Measurements from ENCODE around the gene WDR44. TPM values are rescaled to one million over a fixed set of nuclear protein-coding genes. Genes with fewer than 3 reads are reported as not detected.
"Not testable (repeated sequence)": the region's sequence is repeated elsewhere in the genome, so short reads cannot be mapped to it uniquely, and the experiment has no call there.

Gene WDR44
- total RNA-seq, 1 donor from 2014 or later, result 5.9 TPM

- TF ChIP-seq, protein P1, sequence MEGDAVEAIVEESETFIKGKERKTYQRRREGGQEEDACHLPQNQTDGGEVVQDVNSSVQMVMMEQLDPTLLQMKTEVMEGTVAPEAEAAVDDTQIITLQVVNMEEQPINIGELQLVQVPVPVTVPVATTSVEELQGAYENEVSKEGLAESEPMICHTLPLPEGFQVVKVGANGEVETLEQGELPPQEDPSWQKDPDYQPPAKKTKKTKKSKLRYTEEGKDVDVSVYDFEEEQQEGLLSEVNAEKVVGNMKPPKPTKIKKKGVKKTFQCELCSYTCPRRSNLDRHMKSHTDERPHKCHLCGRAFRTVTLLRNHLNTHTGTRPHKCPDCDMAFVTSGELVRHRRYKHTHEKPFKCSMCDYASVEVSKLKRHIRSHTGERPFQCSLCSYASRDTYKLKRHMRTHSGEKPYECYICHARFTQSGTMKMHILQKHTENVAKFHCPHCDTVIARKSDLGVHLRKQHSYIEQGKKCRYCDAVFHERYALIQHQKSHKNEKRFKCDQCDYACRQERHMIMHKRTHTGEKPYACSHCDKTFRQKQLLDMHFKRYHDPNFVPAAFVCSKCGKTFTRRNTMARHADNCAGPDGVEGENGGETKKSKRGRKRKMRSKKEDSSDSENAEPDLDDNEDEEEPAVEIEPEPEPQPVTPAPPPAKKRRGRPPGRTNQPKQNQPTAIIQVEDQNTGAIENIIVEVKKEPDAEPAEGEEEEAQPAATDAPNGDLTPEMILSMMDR (IDR thresholded peaks at IDR 0.05), result no peak
- peaks cover 0 to 11% of the 10 kb centered on the region in 2 donors for H3K9me3 ChIP-seq
- intact Hi-C loops (cut with DNase I), result no loop called here
- no peak for DNase-seq (ENCODE audit: low spot score in 2 of 2)
- H3K27me3 ChIP-seq, result no peaks in the 10 kb centered on the region
- H3K36me3 ChIP-seq, result no peaks in the 10 kb centered on the region
- H3K4me3 ChIP-seq, result no peak overlapping the region
- H3K4me1 ChIP-seq, result no peaks in the 10 kb centered on the region
- H3K27ac ChIP-seq, result no peak overlapping the region
Observed at GRCh38 chrX:118474586-118474985, 128.7 kb downstream of the WDR44 start.

GRCh38 chrX:118475903-118476302 lies 130.0 kb downstream of the WDR44 start:
- no peak overlapping the region for H3K27ac ChIP-seq
- no peak overlapping the region for H3K4me3 ChIP-seq
- TF ChIP-seq, protein P1 (IDR thresholded peaks at IDR 0.05), result no peak
- H3K4me1 ChIP-seq, result no peaks in the 10 kb centered on the region
- no peaks in the 10 kb centered on the region for H3K36me3 ChIP-seq
- no peaks in the 10 kb centered on the region for H3K27me3 ChIP-seq
- no peak for DNase-seq (ENCODE audit: low spot score in 2 of 2)
- peaks cover 0 to 5% of the 10 kb centered on the region in 2 donors for H3K9me3 ChIP-seq
- intact Hi-C loops (cut with DNase I), result no loop called here

DNA sequence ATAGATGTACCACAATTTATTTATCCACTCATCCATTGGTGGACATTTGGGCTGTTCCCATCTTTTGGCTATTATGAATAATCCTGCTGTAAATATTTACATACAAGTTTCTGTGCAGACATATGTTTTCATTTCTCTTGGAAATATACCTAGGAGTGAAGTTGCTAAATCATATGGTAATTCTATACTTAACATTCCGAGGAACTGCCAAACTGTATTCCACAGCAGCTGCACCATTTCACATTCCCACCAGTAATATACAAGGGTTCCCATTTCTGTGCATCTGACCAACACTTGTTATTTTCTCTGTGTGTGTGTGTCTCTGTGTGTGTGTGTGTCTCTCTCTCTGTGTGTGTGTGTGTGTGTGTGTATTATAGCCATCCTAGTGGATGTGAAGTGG lies 134.3 kb downstream of the WDR44 start:
- no peak for DNase-seq (ENCODE audit: low spot score in 2 of 2)
- Histone ChIP-seq H3K27me3 (no peaks in the 10 kb centered on the region), H3K36me3 (no peaks in the 10 kb centered on the region), H3K9me3 (no peaks in the 10 kb centered on the region), H3K27ac (no peak overlapping the region), H3K4me1 (no peaks in the 10 kb centered on the region), H3K4me3 (no peak overlapping the region)
- intact Hi-C loops (cut with DNase I), result no loop called here
- TF ChIP-seq, protein P1 (IDR thresholded peaks at IDR 0.05), result no peak

- H3K9me3 ChIP-seq; H3K4me1 ChIP-seq; DNase-seq (ENCODE audit: low spot score in 2 of 2); intact Hi-C loops (cut with DNase I); H3K27ac ChIP-seq; H3K36me3 ChIP-seq; H3K4me3 ChIP-seq; H3K27me3 ChIP-seq: not testable (repeated sequence)
Observed at GRCh38 chrX:118482384-118482783, 136.5 kb downstream of the WDR44 start.

- no peaks in the 10 kb centered on the region for H3K4me1 ChIP-seq
- no peaks in the 10 kb centered on the region for H3K9me3 ChIP-seq
- intact Hi-C loops (cut with DNase I), result no loop called here
- no peak overlapping the region for H3K4me3 ChIP-seq
- no peak for DNase-seq (ENCODE audit: low spot score in 2 of 2)
- peak overlapping the region in 1 of 2 donors; percentile 11 for H3K27ac ChIP-seq
- TF ChIP-seq, protein P1 (IDR thresholded peaks at IDR 0.05), result no peak
- H3K36me3 ChIP-seq, result no peaks in the 10 kb centered on the region
- no peaks in the 10 kb centered on the region for H3K27me3 ChIP-seq
Observed at GRCh38 chrX:118484216-118484903, 138.5 kb downstream of the WDR44 start.

DNA sequence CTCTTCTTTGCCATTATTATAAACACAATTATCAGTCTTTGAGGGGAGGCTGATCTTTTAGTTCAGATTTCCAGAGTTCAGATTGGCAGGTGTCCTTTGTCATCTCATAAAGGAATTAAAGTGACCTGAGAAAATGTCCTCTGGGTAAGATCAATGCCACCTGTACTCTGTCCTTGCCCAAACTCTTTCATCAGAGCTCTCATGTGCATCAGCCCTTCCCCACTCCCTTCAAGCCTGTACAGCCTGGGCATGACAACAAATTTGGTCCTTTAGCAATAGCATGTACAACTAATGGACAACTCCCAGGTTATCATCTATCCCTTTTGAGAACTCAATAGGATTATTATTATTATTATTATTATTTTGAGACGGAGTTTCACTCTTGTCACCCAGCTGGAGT lies 140.8 kb downstream of the WDR44 start:
- intact Hi-C loops (cut with DNase I); H3K4me1 ChIP-seq; H3K27me3 ChIP-seq; DNase-seq (ENCODE audit: low spot score in 2 of 2); H3K27ac ChIP-seq; H3K36me3 ChIP-seq; H3K4me3 ChIP-seq; H3K9me3 ChIP-seq: not testable (repeated sequence)

- H3K36me3 ChIP-seq, result no peaks in the 10 kb centered on the region
- intact Hi-C loops (cut with DNase I), result loop anchor here (10.0 kb wide), 1 partner anchor 232 kb away; the partner anchor contains the start of gene IL13RA1
- peaks cover 0 to 3% of the 10 kb centered on the region in 2 donors for H3K4me1 ChIP-seq
- no peak for DNase-seq (ENCODE audit: low spot score in 2 of 2)
- no peak overlapping the region for H3K4me3 ChIP-seq
- H3K9me3 ChIP-seq, result no peaks in the 10 kb centered on the region
- H3K27me3 ChIP-seq, result no peaks in the 10 kb centered on the region
- no peak overlapping the region for H3K27ac ChIP-seq
- TF ChIP-seq, protein P1 (IDR thresholded peaks at IDR 0.05), result no peak
Observed at GRCh38 chrX:118493016-118493415, 147.1 kb downstream of the WDR44 start.

Measured in ascending aorta (tissue), 2 donors.